ENCODE data around the gene SLCO4A1.

SLCO4A1 gene

DNA sequence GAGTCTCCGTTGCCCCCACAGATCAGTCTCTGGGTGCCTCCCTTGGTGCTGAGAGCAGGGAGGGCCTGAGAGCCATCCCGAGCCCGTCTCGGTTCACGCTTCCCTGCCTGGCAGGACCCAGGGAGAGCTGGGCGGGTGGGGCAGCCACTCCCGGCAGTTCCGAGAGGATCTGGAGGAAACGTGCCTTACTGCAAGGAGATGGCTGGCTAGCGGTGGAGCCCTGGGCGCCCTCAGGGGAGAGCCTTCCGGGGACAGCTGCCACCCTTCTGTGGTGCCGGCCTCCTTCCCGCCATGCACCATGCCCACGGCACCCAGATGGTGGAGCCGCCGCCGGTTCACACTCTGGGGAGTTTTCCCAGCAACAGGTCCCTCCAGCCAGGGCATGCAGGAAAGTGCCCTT is 45.8 kb upstream of the SLCO4A1 start:
- TF ChIP-seq, protein P1, sequence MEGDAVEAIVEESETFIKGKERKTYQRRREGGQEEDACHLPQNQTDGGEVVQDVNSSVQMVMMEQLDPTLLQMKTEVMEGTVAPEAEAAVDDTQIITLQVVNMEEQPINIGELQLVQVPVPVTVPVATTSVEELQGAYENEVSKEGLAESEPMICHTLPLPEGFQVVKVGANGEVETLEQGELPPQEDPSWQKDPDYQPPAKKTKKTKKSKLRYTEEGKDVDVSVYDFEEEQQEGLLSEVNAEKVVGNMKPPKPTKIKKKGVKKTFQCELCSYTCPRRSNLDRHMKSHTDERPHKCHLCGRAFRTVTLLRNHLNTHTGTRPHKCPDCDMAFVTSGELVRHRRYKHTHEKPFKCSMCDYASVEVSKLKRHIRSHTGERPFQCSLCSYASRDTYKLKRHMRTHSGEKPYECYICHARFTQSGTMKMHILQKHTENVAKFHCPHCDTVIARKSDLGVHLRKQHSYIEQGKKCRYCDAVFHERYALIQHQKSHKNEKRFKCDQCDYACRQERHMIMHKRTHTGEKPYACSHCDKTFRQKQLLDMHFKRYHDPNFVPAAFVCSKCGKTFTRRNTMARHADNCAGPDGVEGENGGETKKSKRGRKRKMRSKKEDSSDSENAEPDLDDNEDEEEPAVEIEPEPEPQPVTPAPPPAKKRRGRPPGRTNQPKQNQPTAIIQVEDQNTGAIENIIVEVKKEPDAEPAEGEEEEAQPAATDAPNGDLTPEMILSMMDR (IDR thresholded peaks at IDR 0.05; ENCODE audit: low read depth, low read length), result no peak
- H3K4me1 ChIP-seq, result no peaks in the 10 kb centered on the region
- H3K27me3 ChIP-seq, result peaks cover 34% of the 10 kb centered on the region

DNA sequence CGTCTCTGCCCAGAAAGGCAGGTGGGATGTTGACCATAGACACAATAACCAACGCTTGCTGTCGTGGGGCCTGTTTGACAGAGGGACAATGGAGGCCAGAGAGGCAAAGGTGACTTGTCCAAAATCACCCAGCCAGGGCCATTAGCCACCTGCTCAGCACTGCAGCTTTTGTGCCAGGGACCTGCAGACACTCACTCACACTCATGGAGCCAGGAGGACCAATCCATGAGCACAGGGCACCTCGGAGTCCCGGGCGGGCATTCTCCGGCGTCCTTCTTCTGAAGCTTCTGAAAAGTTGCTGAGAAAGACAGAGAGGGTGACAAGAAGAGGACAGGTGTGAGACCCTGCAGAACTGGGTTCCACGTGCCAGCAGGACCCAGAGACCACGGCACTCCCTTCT is 45.4 kb upstream of the SLCO4A1 start:
- H3K9me3 ChIP-seq, result no peaks in the 10 kb centered on the region
- H3K4me3 ChIP-seq (ENCODE audit: low read depth, low read length), result no peak overlapping the region
- no peaks in the 10 kb centered on the region for H3K4me1 ChIP-seq
- TF ChIP-seq, protein P1 (IDR thresholded peaks at IDR 0.05; ENCODE audit: low read depth, low read length), result no peak
- no peak for DNase-seq
- peaks cover 34% of the 10 kb centered on the region for H3K27me3 ChIP-seq
- H3K36me3 ChIP-seq, result no peaks in the 10 kb centered on the region

More for the DNA sequence above, 45.8 kb upstream of the SLCO4A1 start:
- Histone ChIP-seq H3K4me3 (ENCODE audit: low read depth, low read length) (no peak overlapping the region), H3K9me3 (no peaks in the 10 kb centered on the region), H3K36me3 (no peaks in the 10 kb centered on the region)
- no peak for DNase-seq

DNA sequence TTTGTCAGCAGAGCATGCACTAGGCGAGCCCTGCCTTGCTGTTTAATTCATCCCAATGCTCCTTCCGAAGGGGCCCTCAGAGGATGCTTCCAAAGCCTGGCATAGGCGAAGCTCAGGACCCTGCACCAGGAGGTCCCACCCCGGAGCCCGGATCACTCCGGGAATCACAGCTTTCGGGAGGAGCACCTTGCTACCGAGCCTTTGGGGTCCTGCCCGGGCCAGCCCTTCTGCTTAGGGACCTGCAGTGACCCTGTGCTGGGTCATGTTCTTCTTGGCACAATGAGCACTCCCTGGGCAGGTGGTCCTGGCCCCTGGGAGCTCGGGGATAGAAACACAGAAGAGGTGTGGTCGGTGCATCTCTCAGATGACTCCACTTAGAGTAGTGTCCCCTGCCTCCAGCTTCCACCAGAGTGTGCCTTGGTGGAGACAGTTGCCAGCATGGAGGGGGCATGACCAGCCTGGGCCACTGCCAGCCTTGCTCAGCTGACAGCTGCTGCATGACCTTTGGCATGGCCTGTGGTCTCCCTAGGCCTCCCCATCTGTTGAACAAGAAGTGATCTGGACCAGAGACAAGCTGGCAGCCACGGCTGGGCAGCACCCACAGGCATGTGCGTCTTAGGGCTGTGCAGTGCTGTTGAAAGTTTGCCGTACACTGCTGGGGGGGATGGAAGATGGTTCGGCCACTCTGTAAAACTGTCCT is 44.7 kb upstream of the SLCO4A1 start:
- no peaks in the 10 kb centered on the region for H3K4me1 ChIP-seq
- no peaks in the 10 kb centered on the region for H3K36me3 ChIP-seq
- DNase-seq, result no peak
- H3K9me3 ChIP-seq, result no peaks in the 10 kb centered on the region
- H3K27me3 ChIP-seq, result peaks cover 37% of the 10 kb centered on the region
- TF ChIP-seq, protein P1 (IDR thresholded peaks at IDR 0.05; ENCODE audit: low read depth, low read length), result no peak
- H3K4me3 ChIP-seq (ENCODE audit: low read depth, low read length), result no peak overlapping the region

DNA sequence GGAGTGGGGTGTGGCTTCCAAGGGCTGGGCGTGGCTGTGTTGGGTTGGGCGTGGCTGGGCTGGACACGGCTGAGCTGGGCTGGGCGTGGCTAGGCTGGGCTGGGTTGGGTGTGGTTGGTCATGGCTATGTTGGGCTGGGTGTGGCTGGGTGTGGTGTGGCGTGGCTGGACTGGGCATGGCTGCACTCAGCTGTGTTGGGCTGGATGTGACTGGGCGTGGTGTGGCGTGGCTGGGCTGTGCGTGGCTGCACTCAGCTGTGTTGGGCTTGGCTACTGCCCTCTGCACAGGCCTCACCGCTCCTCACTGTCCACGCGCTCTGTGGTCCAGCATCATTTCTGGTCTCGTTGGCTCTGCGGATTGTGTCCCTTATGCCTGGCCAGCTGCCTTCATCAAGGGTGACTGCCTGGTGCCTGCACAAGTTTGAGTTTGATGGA is 43.5 kb upstream of the SLCO4A1 start:
- no peak for DNase-seq
- TF ChIP-seq, protein P1 (IDR thresholded peaks at IDR 0.05; ENCODE audit: low read depth, low read length), result no peak
- H3K27me3 ChIP-seq, result peaks cover 43% of the 10 kb centered on the region

DNA sequence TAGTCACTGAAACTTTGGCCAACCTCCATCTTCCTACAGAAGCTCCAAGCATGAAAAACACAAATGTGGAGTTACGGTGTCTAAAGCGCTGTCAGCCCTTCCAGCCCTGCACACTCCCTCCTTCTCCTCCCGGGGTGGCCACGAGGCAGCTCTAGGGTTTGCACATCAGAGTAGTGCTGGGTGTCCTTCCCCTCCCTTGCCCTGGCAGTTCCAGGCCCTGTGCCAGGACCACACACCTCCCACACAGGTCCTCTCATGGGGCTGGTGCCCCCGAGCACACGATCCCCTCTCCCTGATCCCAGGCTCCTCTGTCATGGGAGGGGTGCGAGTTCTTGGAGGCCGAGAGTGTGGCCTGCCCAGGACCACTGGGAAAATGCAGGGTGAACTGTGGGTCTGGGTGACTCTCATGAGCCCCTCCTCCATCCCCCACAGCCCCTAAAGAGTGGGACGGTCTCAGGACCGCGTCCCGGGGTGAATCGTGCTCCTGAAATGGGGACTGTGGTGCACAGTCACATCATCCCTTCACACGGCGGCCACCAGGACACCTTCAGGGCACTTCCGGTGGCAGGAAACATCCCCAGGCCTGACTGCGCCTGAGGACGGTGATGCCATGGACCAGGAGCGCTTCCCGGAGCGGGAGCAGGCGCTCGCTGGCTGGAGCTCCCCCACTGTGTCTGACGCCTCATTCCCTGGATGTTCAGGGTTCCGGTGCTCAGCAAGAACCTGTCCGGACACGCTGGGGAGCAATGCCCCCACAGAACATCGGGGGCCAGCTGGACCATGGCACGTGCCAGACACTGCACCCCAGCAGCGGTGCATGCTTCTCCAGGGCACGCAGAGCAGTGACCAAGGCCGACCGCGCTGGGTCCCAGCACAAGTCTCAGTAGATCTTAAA is 42.8 kb upstream of the SLCO4A1 start:
- Histone ChIP-seq H3K27me3 (peaks cover 45% of the 10 kb centered on the region), H3K4me1 (no peaks in the 10 kb centered on the region)
- TF ChIP-seq, protein P1 (IDR thresholded peaks at IDR 0.05; ENCODE audit: low read depth, low read length), result no peak

More for the DNA sequence above, 43.5 kb upstream of the SLCO4A1 start:
- no peaks in the 10 kb centered on the region for H3K4me1 ChIP-seq
- H3K36me3 ChIP-seq, result no peaks in the 10 kb centered on the region
- no peak overlapping the region for H3K4me3 ChIP-seq (ENCODE audit: low read depth, low read length)
- H3K9me3 ChIP-seq, result no peaks in the 10 kb centered on the region

More for the DNA sequence above, 42.8 kb upstream of the SLCO4A1 start:
- Histone ChIP-seq H3K36me3 (no peaks in the 10 kb centered on the region), H3K9me3 (no peaks in the 10 kb centered on the region), H3K4me3 (ENCODE audit: low read depth, low read length) (no peak overlapping the region)
- no peak for DNase-seq
